Fibroblast of lung (primary cell): ENCODE results near the gene PHF21A. TPM values are rescaled to one million over a fixed set of nuclear protein-coding genes. Genes with fewer than 3 reads are reported as not detected.

ENCODE experiments used
- DNase-seq, 2 donors: peaks; one replicate each; pipeline versions ENCODE4 v3.0.0 to v3.0.0-alpha.2; 2010; ENCODE audit warnings: low read depth in 2 of 2
- H2AFZ ChIP-seq: 2 replicates; pipeline ENCODE4 v1.5.1; 2012; ENCODE audit warnings: low read length, control low read depth, inconsistent platforms
- H3K27ac ChIP-seq: 2 replicates; pipeline ENCODE4 v1.5.1; 2011; ENCODE audit warnings: low read length, control low read depth; ENCODE audit not compliant: insufficient read depth
- H3K27me3 ChIP-seq: 2 replicates; pipeline ENCODE4 v1.5.1; 2011; ENCODE audit warnings: mild to moderate bottlenecking, low read length; ENCODE audit not compliant: control insufficient read depth, insufficient read depth
- H3K36me3 ChIP-seq: 2 replicates; pipeline ENCODE4 v1.5.1; 2011; ENCODE audit warnings: low read length; ENCODE audit not compliant: control insufficient read depth, insufficient read depth
- H3K4me1 ChIP-seq: 2 replicates; pipeline ENCODE4 v1.5.1; 2011; ENCODE audit warnings: low read length; ENCODE audit not compliant: control insufficient read depth, insufficient read depth; ENCODE audit errors: extremely low read depth
- H3K4me2 ChIP-seq: 2 replicates; pipeline ENCODE4 v1.5.1; 2011; ENCODE audit warnings: low read length, control low read depth; ENCODE audit not compliant: insufficient read depth; ENCODE audit errors: extremely low read depth
- H3K4me3 ChIP-seq, 4 experiments: fragments of 200-600 bp in 1 of 4; sonication (generic) in 1 of 4; replicated peaks in 1 of 4; 2 replicates each; pipeline ENCODE4 v1.5.1; 2011 to 2016; ENCODE audit warnings: low read length in 4 of 4, low read depth in 3 of 4, mild to moderate bottlenecking in 3 of 4, control low read depth in 2 of 4, inconsistent platforms in 1 of 4, mixed read lengths in 1 of 4; ENCODE audit not compliant: insufficient read depth in 1 of 4; ENCODE audit errors: control extremely low read depth in 1 of 4
- H3K79me2 ChIP-seq: 2 replicates; pipeline ENCODE4 v1.5.1; 2012; ENCODE audit warnings: mild to moderate bottlenecking, low read length, inconsistent platforms; ENCODE audit not compliant: control insufficient read depth, insufficient read depth
- H3K9ac ChIP-seq: 2 replicates; pipeline ENCODE4 v1.5.1; 2011; ENCODE audit warnings: mild to moderate bottlenecking, low read length, control low read depth; ENCODE audit not compliant: insufficient read depth
- H3K9me3 ChIP-seq: 2 replicates; pipeline ENCODE4 v1.5.1; 2012; ENCODE audit warnings: low read depth, low read length; ENCODE audit not compliant: control insufficient read depth, insufficient read depth
- H4K20me1 ChIP-seq: 2 replicates; pipeline ENCODE4 v1.5.1; 2011; ENCODE audit warnings: low read length; ENCODE audit not compliant: control insufficient read depth, insufficient read depth; ENCODE audit errors: extremely low read depth
- EZH2 ChIP-seq: IDR thresholded peaks from 2 replicates; pipeline ENCODE4 v1.5.1; 2012; ENCODE audit warnings: low read length, control low read depth, mild to moderate bottlenecking; ENCODE audit errors: missing control alignments
- polyA plus RNA-seq, 2 donors: library from polyadenylated mRNA; depleted of rRNA in 1 of 2; stranded (reverse) in 1 of 2; unstranded in 1 of 2; fragments of >200 nt; gene quantifications; 2 replicates each; pipeline ENCODE4 v1.2.1, GENCODE V29; 2011 to 2012; ENCODE audit warnings: missing spikeins in 1 of 2
- total RNA-seq: library from RNA; depleted of rRNA; stranded (reverse); fragments of >200 nt; gene quantifications from 2 replicates; pipeline ENCODE4 v1.2.1, GENCODE V29; 2014
- TF ChIP-seq, protein P1 (sequence below), 2 donors: IDR thresholded peaks in 1 of 2; conservative IDR thresholded peaks in 1 of 2; 1 replicate in 1 of 2; 2 replicates in 1 of 2; pipeline ENCODE4 v1.5.1; 2011 to 2012; ENCODE audit warnings: low read length in 2 of 2, control low read depth in 1 of 2, inconsistent platforms in 1 of 2, low read depth in 1 of 2, mild to moderate bottlenecking in 1 of 2

The PHF21A gene
- total and polyA plus RNA-seq, 2 donors (not counting 1 experiment from before 2014, with no cell fraction given) = 18.5 to 21.0 TPM

DNA sequence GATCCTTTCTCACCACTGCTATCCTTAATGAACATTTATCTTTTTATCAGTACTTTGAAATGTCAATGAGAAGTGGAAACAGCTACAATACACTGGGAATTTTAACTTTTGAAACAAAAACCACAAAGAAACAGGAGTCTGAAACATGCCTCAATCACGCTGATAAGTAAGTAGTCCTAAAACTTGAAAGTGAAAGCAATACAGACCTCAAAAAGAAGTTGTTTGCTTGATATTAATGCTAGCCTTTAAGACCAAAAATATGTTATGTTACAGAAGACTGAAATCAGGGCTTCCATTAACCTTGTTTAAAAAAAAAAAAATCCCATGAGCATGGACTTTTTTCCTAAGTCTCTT lies 21.3 kb downstream of the PHF21A start:
- Histone ChIP-seq H3K27me3 (no peaks in the 10 kb centered on the region), H3K9ac (peak overlapping the region; percentile 52), H3K4me3 (peak overlapping the region; percentile 1 to 45 (median 38)), H3K9me3 (no peaks in the 10 kb centered on the region), H3K79me2 (peaks cover 42% of the 10 kb centered on the region), H2AFZ (peak overlapping the region; percentile 45), H3K27ac (peak overlapping the region; percentile 70), H3K4me2 (peak overlapping the region; percentile 77), H3K4me1 (peaks cover 7% of the 10 kb centered on the region), H4K20me1 (no peaks in the 10 kb centered on the region), H3K36me3 (no peaks in the 10 kb centered on the region)
- TF ChIP-seq EZH2 = no peak
- TF ChIP-seq, protein P1, sequence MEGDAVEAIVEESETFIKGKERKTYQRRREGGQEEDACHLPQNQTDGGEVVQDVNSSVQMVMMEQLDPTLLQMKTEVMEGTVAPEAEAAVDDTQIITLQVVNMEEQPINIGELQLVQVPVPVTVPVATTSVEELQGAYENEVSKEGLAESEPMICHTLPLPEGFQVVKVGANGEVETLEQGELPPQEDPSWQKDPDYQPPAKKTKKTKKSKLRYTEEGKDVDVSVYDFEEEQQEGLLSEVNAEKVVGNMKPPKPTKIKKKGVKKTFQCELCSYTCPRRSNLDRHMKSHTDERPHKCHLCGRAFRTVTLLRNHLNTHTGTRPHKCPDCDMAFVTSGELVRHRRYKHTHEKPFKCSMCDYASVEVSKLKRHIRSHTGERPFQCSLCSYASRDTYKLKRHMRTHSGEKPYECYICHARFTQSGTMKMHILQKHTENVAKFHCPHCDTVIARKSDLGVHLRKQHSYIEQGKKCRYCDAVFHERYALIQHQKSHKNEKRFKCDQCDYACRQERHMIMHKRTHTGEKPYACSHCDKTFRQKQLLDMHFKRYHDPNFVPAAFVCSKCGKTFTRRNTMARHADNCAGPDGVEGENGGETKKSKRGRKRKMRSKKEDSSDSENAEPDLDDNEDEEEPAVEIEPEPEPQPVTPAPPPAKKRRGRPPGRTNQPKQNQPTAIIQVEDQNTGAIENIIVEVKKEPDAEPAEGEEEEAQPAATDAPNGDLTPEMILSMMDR (conservative IDR thresholded peaks at IDR 0.05 in 1 of 2, IDR thresholded peaks at IDR 0.05 in 1 of 2; ENCODE audit: low read depth in 1 of 2, low read length in 2 of 2) = no peak
- DNase-seq = peak; percentile 53 to 56

DNA sequence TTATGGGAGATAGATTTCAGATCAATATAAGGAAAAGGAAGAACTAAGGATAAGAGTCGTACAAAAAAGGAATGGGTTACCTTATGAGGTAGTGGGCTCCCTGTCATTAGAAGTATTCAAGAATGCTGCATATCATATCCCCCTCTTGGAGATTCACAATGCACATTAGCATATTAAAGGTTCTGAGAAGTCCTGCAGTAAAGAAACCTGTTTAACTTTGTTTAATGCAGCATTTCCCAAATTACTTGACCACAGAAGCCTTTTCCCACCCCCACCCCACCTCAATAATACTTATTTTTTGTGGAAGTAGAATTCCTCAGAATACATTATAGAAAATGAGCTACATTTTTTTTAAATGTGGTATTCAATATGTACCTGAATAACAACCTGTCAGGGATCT lies 30.9 kb downstream of the PHF21A start:
- Histone ChIP-seq H3K27me3 (no peaks in the 10 kb centered on the region), H3K4me1 (no peaks in the 10 kb centered on the region), H3K9ac (no peak overlapping the region), H2AFZ (no peak overlapping the region), H3K9me3 (no peaks in the 10 kb centered on the region), H3K4me3 (no peak overlapping the region), H3K4me2 (no peak overlapping the region), H3K27ac (no peak overlapping the region), H3K36me3 (no peaks in the 10 kb centered on the region), H4K20me1 (no peaks in the 10 kb centered on the region), H3K79me2 (no peaks in the 10 kb centered on the region)
- no peak for DNase-seq
- TF ChIP-seq EZH2 = no peak
- TF ChIP-seq, protein P1 (conservative IDR thresholded peaks at IDR 0.05 in 1 of 2, IDR thresholded peaks at IDR 0.05 in 1 of 2; ENCODE audit: low read depth in 1 of 2, low read length in 2 of 2) = no peak

DNA sequence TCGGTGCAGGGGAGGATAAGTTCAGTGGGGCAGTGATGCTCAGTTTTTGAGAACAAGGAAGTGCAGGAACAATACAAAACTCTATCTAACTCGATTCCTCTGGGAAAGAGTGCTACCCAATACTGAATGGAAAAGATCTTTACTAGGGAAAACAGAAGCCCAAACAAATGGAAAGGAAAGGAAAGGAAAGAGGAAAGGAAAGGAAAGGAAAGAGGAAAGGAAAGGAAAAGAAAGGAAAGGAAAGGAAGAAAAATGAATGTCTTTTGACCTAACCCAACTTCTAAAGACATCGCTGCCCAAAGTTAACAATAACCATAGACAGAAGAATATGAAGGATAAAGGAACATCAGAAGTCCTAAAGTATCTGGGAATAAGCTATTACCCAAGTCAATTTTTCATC lies 41.6 kb downstream of the PHF21A start:
- no peaks in the 10 kb centered on the region for H4K20me1 ChIP-seq
- peaks cover 2% of the 10 kb centered on the region for H3K36me3 ChIP-seq
- TF ChIP-seq, protein P1 (conservative IDR thresholded peaks at IDR 0.05 in 1 of 2, IDR thresholded peaks at IDR 0.05 in 1 of 2; ENCODE audit: low read depth in 1 of 2, low read length in 2 of 2) = no peak
- TF ChIP-seq EZH2 = no peak
- H3K4me3 ChIP-seq = no peak overlapping the region
- no peak overlapping the region for H3K27ac ChIP-seq
- H3K27me3 ChIP-seq = no peaks in the 10 kb centered on the region
- no peaks in the 10 kb centered on the region for H3K4me1 ChIP-seq
- H3K9ac ChIP-seq = no peak overlapping the region
- no peaks in the 10 kb centered on the region for H3K79me2 ChIP-seq
- H3K9me3 ChIP-seq = no peaks in the 10 kb centered on the region
- no peak for DNase-seq
- H2AFZ ChIP-seq = no peak overlapping the region
- H3K4me2 ChIP-seq = no peak overlapping the region
